Islet precursor cell (in vitro differentiated cells): ENCODE measurements around the gene CAPN14.

Experiments used
- DNase-seq: peaks from one replicate; pipeline ENCODE4 v3.0.0-alpha.2; 2018

Gene CAPN14

GRCh38 chr2:31217465-31218200 lies at the start of gene CAPN14:
CAPN14 (minus strand) TSS chr2:31217515; CDS start chr2:31205447, 12,068 bp downstream.
- DNase-seq, result peak; percentile 17

GRCh38 chr2:31266804-31267203 lies 49.5 kb upstream of the CAPN14 start:
- no peak for DNase-seq

GRCh38 chr2:31265234-31265633 lies 47.9 kb upstream of the CAPN14 start:
- DNase-seq, result no peak

- no peak for DNase-seq
These were observed 46.4 kb upstream of the CAPN14 start for GRCh38 chr2:31263636-31264190.

GRCh38 chr2:31260870-31261269 lies 43.6 kb upstream of the CAPN14 start:
- DNase-seq, result no peak

GRCh38 chr2:31259075-31259474 lies 41.8 kb upstream of the CAPN14 start:
- no peak for DNase-seq

- no peak for DNase-seq
These were observed 41.0 kb upstream of the CAPN14 start for GRCh38 chr2:31258351-31258750.

GRCh38 chr2:31256611-31257382 lies 39.5 kb upstream of the CAPN14 start:
- no peak for DNase-seq

GRCh38 chr2:31255911-31256571 lies 38.7 kb upstream of the CAPN14 start:
- DNase-seq, result no peak

- DNase-seq, result peak; percentile 43
These were observed 37.2 kb upstream of the CAPN14 start for GRCh38 chr2:31254237-31255203.

- peak; percentile 60 for DNase-seq
These were observed 36.2 kb upstream of the CAPN14 start for GRCh38 chr2:31253356-31254131.

- peak; percentile 49 for DNase-seq
These were observed 34.5 kb upstream of the CAPN14 start for GRCh38 chr2:31251851-31252250.

- DNase-seq, result no peak
These were observed 33.7 kb upstream of the CAPN14 start for GRCh38 chr2:31251018-31251417.

- peak; percentile 36 for DNase-seq
These were observed 31.8 kb upstream of the CAPN14 start for GRCh38 chr2:31249009-31249690.

GRCh38 chr2:31248139-31248538 lies 30.8 kb upstream of the CAPN14 start:
- peak; percentile 32 for DNase-seq

GRCh38 chr2:31247711-31248110 lies 30.4 kb upstream of the CAPN14 start:
- DNase-seq, result peak; percentile 41

GRCh38 chr2:31246184-31246852 lies 29.0 kb upstream of the CAPN14 start:
- DNase-seq, result peak; percentile 24

- DNase-seq, result no peak
These were observed 26.8 kb upstream of the CAPN14 start for GRCh38 chr2:31244101-31244500.

- DNase-seq, result no peak
These were observed 25.7 kb upstream of the CAPN14 start for GRCh38 chr2:31243053-31243452.

- peak; percentile 35 for DNase-seq
These were observed 24.4 kb upstream of the CAPN14 start for GRCh38 chr2:31241625-31242270.
